Endodermal cell (in vitro differentiated cells): ENCODE results near the gene CYBRD1. TPM values are rescaled to one million over a fixed set of nuclear protein-coding genes. Genes with fewer than 3 reads are reported as not detected.
A peak's percentile ranks its signal among the peaks of the same experiment; 100 is the strongest.

Experiments used
- DNase-seq: peaks from one replicate; pipeline ENCODE4 v3.0.0-alpha.2; 2017
- H3K27ac ChIP-seq: 2 replicates; pipeline ENCODE4 v1.5.1; 2013; ENCODE audit warnings: mild to moderate bottlenecking, low read depth, low read length, moderate library complexity
- H3K27me3 ChIP-seq: 2 replicates; pipeline ENCODE4 v1.6.1; 2013; ENCODE audit warnings: mild to moderate bottlenecking, low read length, moderate library complexity; ENCODE audit not compliant: insufficient read depth, control insufficient read depth, poor library complexity, severe bottlenecking
- H3K36me3 ChIP-seq: 2 replicates; pipeline ENCODE4 v1.7.0; 2013; ENCODE audit warnings: mild to moderate bottlenecking, low read length, moderate library complexity; ENCODE audit not compliant: control insufficient read depth, insufficient read depth
- H3K4me1 ChIP-seq: one replicate; pipeline ENCODE4 v1.7.0; 2013; ENCODE audit warnings: low read length; ENCODE audit not compliant: control insufficient read depth, insufficient read depth
- H3K4me3 ChIP-seq: 2 replicates; pipeline ENCODE4 v1.5.1; 2013; ENCODE audit warnings: mild to moderate bottlenecking, low read length, moderate library complexity
- H3K9ac ChIP-seq: 2 replicates; pipeline ENCODE4 v1.6.1; 2013; ENCODE audit warnings: mild to moderate bottlenecking, low read length, moderate library complexity; ENCODE audit not compliant: poor library complexity, severe bottlenecking; ENCODE audit errors: extremely low read depth
- H3K9me3 ChIP-seq: 2 replicates; pipeline ENCODE4 v1.6.1; 2013; ENCODE audit warnings: mild to moderate bottlenecking, low read length, moderate library complexity; ENCODE audit not compliant: control insufficient read depth
- H3K27ac Mint-ChIP-seq: 2 replicates; pipeline ENCODE4 v1.8.0; 2020; ENCODE audit warnings: mixed read lengths
- H3K27me3 Mint-ChIP-seq: 2 replicates; pipeline ENCODE4 v1.8.0; 2021; ENCODE audit warnings: mild to moderate bottlenecking, mixed read lengths; ENCODE audit not compliant: insufficient read depth
- H3K36me3 Mint-ChIP-seq: 2 replicates; pipeline ENCODE4 v1.8.0; 2020; ENCODE audit warnings: low read depth, mixed read lengths
- H3K4me1 Mint-ChIP-seq: 2 replicates; pipeline ENCODE4 v1.8.0; 2020; ENCODE audit warnings: mixed read lengths
- H3K4me3 Mint-ChIP-seq: 2 replicates; pipeline ENCODE4 v1.8.0; 2020; ENCODE audit warnings: mild to moderate bottlenecking, moderate library complexity, mixed read lengths
- H3K9me3 Mint-ChIP-seq: 2 replicates; pipeline ENCODE4 v1.8.0; 2020; ENCODE audit warnings: mild to moderate bottlenecking, mixed read lengths
- CTCF ChIP-seq: fragments of 200-600 bp; sonication (generic); conservative IDR thresholded peaks from 2 replicates; pipeline ENCODE4 v1.5.0; 2021; ENCODE audit warnings: antibody characterized with exemption, mild to moderate bottlenecking
- whole genome bisulfite sequencing, 2 experiments: methylation state at CpG; one replicate each; pipeline versions ENCODE4 v1.1.5 to v1.1.7; 2013; ENCODE audit warnings: missing lambda C conversion rate in 2 of 2, mixed read lengths in 1 of 2; ENCODE audit not compliant: insufficient coverage in 1 of 2, insufficient read length in 1 of 2; 5-methylcytosine and 5-hydroxymethylcytosine counted together
- total RNA-seq, 2 donors: library from RNA; stranded (reverse); fragmentation: NEBNext Ultra II Directional in 1 of 2; extraction: Animal tissue kit (Norgen Biotek cat#: 25700) in 1 of 2; gene quantifications; 2 replicates in 1 of 2; 3 replicates in 1 of 2; pipeline ENCODE4 v1.2.1, GENCODE V29; 2021

CYBRD1 gene
- total RNA-seq, 2 donors from 2014 or later = 3.3 to 4.7 TPM

- Mint-ChIP-seq H3K27ac (peak overlapping the region; percentile 88), H3K4me1 (peaks cover 18% of the 10 kb centered on the region), H3K27me3 (peaks cover 35% of the 10 kb centered on the region), H3K9me3 (no peaks in the 10 kb centered on the region), H3K4me3 (peak overlapping the region; percentile 85), H3K36me3 (no peaks in the 10 kb centered on the region)
- Histone ChIP-seq H3K27me3 (peaks cover 33% of the 10 kb centered on the region), H3K9ac (peak overlapping the region; percentile 70), H3K27ac (peak overlapping the region; percentile 30), H3K4me1 (no peaks in the 10 kb centered on the region), H3K36me3 (no peaks in the 10 kb centered on the region), H3K9me3 (no peaks in the 10 kb centered on the region), H3K4me3 (peak overlapping the region; percentile 83)
- peak; percentile 85 for DNase-seq
- TF ChIP-seq CTCF = no peak
- 0 to 1% methylated on average over 28 to 29 of the region's 29 CpGs for WGBS, 2 experiments
Observed at GRCh38 chr2:171522788-171523087, 464 bp downstream of the CYBRD1 start.

- H3K27me3 Mint-ChIP-seq = peaks cover 33% of the 10 kb centered on the region
- peak overlapping the region; percentile 85 for H3K4me3 Mint-ChIP-seq
- no peaks in the 10 kb centered on the region for H3K9me3 ChIP-seq
- WGBS, 2 experiments = 1 to 2% methylated on average over 30 to 59 of the region's 62 CpGs
- H3K4me1 Mint-ChIP-seq = peaks cover 18% of the 10 kb centered on the region
- H3K27ac Mint-ChIP-seq = peak overlapping the region; percentile 79
- peak overlapping the region; percentile 83 for H3K4me3 ChIP-seq
- no peak for TF ChIP-seq CTCF
- peak overlapping the region; percentile 70 for H3K9ac ChIP-seq
- no peaks in the 10 kb centered on the region for H3K4me1 ChIP-seq
- DNase-seq = peak; percentile 91
- peak overlapping the region; percentile 30 for H3K27ac ChIP-seq
- H3K36me3 Mint-ChIP-seq = no peaks in the 10 kb centered on the region
- H3K36me3 ChIP-seq = no peaks in the 10 kb centered on the region
- no peaks in the 10 kb centered on the region for H3K9me3 Mint-ChIP-seq
- peaks cover 33% of the 10 kb centered on the region for H3K27me3 ChIP-seq
Observed at GRCh38 chr2:171523088-171524017, 1.1 kb downstream of the CYBRD1 start.

GRCh38 chr2:171524018-171524401 lies 1.7 kb downstream of the CYBRD1 start:
- WGBS, 2 experiments = 33 to 47% methylated on average over 3 to 6 of the region's 6 CpGs
- Mint-ChIP-seq H3K27ac (peak overlapping the region; percentile 79), H3K27me3 (peaks cover 30% of the 10 kb centered on the region), H3K4me3 (peak overlapping the region; percentile 85), H3K36me3 (no peaks in the 10 kb centered on the region), H3K4me1 (peaks cover 18% of the 10 kb centered on the region), H3K9me3 (no peaks in the 10 kb centered on the region)
- peak; percentile 80 for DNase-seq
- peaks cover 30% of the 10 kb centered on the region for H3K27me3 ChIP-seq
- no peak for TF ChIP-seq CTCF
- no peak overlapping the region for H3K27ac ChIP-seq
- no peaks in the 10 kb centered on the region for H3K9me3 ChIP-seq
- H3K4me1 ChIP-seq = no peaks in the 10 kb centered on the region
- no peaks in the 10 kb centered on the region for H3K36me3 ChIP-seq
- no peak overlapping the region for H3K9ac ChIP-seq
- peak overlapping the region; percentile 83 for H3K4me3 ChIP-seq
